Dendritic cell treated with granulocyte-macrophage colony-stimulating factor and Interleukin-4, amounts not matched to agents 40 ng/mL and 50 ng/mL, for 4 days (primary cell): ENCODE results near the gene SH2D6.
"Not testable (repeated sequence)": the region's sequence is repeated elsewhere in the genome, so short reads cannot be mapped to it uniquely, and the experiment has no call there.

Experiments
- H3K27ac Mint-ChIP-seq: one replicate; pipeline ENCODE4 v1.8.0; 2022; ENCODE audit warnings: mild to moderate bottlenecking, mixed read lengths
- H3K27me3 Mint-ChIP-seq: one replicate; pipeline ENCODE4 v1.8.0; 2022; ENCODE audit warnings: mild to moderate bottlenecking, mixed read lengths
- H3K36me3 Mint-ChIP-seq: one replicate; pipeline ENCODE4 v1.8.0; 2022; ENCODE audit warnings: low read depth, mixed read lengths
- H3K4me1 Mint-ChIP-seq: one replicate; pipeline ENCODE4 v1.8.0; 2022; ENCODE audit warnings: low read depth, mixed read lengths
- H3K4me3 Mint-ChIP-seq: one replicate; pipeline ENCODE4 v1.8.0; 2022; ENCODE audit warnings: mild to moderate bottlenecking, moderate library complexity, mixed read lengths
- H3K9me3 Mint-ChIP-seq: one replicate; pipeline ENCODE4 v1.8.0; 2022; ENCODE audit warnings: mixed read lengths
- intact Hi-C: fragments of 100-400 bp; cut with micrococcal nuclease; formaldehyde crosslinking; loops from one replicate; pipeline ENCODE4 v1.15.0; 2022

SH2D6 gene

DNA sequence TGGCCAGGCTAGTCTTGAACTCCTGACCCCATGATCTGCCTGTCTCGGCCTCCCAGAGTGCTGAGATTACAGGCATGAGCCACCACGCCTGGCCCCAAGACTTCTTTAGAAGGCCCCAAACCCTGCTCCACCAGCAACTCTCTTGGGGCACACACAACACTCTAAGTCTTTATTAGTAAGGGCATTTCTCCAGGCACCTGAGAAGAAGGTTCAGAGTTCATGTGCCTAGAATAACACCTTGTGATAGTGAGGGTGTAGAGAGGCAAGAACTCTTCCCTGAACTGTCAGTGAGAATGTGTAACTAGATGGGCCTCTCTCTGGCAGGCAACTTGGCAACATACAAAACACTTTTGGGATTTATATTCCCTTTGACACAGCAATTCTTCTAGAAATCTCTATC is 43.8 kb downstream of the SH2D6 start:
- no peak overlapping the region for H3K27ac Mint-ChIP-seq

DNA sequence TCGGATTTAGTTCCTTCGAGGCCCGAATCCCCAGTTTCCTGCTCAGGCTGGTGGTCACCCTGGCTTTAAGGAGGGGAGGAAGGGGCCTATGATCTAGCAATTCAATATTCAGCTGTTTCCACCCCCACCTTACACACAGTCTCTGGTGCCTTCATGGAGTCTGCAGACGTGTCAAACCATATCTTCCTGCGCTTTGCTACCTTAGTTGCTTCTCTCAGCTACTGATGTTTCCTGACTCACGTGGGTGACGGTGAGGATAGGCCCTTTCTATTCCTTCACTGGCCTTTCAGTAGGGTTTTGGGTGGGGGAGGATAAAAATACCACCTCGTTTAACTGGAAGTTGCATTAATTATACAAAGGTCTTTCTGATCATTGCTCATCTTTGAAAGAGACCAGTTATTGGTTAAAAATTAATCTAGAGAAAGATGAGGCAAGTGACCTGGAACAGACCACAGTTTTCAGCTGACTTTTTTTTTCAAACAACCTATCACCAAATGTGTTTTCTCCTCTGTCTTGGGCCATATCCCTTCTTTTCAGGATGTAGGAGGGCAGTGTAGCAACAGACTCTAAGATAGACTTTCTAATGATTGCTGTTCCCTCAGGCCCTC is 49.7 kb downstream of the SH2D6 start:
- Mint-ChIP-seq H3K4me3 (no peak overlapping the region), H3K9me3 (no peaks in the 10 kb centered on the region), H3K36me3 (no peaks in the 10 kb centered on the region), H3K27ac (no peak overlapping the region), H3K4me1 (peaks cover 24% of the 10 kb centered on the region), H3K27me3 (peaks cover 2% of the 10 kb centered on the region)
- intact Hi-C loops: no loop called here

More for the DNA sequence above, 43.8 kb downstream of the SH2D6 start:
- no peak overlapping the region for H3K4me3 Mint-ChIP-seq
- no peaks in the 10 kb centered on the region for H3K9me3 Mint-ChIP-seq
- intact Hi-C loops: no loop called here
- H3K4me1 Mint-ChIP-seq: peaks cover 11% of the 10 kb centered on the region
- no peaks in the 10 kb centered on the region for H3K36me3 Mint-ChIP-seq
- H3K27me3 Mint-ChIP-seq: peaks cover 2% of the 10 kb centered on the region

DNA sequence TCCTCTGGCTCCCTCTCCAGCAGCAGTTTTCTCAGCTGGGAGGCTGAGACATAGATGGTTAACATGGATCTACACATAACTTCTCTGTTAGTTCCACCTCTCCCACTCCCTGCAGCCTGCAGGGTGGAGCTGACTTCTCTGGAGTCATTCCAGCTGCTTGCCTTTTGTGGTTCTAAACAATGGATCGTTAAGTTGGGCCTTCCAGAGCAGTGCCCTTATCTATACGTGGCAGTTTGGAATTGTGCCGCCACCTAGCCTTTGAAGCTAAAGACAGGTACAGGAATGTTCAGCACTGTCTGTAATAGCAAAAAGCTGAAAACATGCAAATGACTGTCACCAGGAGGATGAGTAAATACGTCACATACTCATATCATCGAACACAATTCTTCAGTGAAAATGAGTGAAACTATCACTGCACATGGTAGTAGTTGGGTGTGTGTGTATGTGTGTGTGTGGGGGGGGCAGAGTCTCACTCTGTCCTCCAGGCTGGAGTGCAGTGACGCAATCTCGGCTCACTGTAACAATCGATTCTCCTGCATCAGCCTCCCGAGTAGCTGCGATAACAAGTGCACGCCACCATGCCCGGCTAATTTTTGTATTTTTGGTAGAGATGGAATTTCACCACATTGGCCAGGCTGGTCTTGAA is 50.3 kb downstream of the SH2D6 start:
- H3K36me3 Mint-ChIP-seq: no peaks in the 10 kb centered on the region
- no peak overlapping the region for H3K27ac Mint-ChIP-seq
- no peaks in the 10 kb centered on the region for H3K9me3 Mint-ChIP-seq
- intact Hi-C loops: no loop called here
- H3K4me1 Mint-ChIP-seq: peaks cover 24% of the 10 kb centered on the region
- H3K27me3 Mint-ChIP-seq: peaks cover 2% of the 10 kb centered on the region
- H3K4me3 Mint-ChIP-seq: no peak overlapping the region

DNA sequence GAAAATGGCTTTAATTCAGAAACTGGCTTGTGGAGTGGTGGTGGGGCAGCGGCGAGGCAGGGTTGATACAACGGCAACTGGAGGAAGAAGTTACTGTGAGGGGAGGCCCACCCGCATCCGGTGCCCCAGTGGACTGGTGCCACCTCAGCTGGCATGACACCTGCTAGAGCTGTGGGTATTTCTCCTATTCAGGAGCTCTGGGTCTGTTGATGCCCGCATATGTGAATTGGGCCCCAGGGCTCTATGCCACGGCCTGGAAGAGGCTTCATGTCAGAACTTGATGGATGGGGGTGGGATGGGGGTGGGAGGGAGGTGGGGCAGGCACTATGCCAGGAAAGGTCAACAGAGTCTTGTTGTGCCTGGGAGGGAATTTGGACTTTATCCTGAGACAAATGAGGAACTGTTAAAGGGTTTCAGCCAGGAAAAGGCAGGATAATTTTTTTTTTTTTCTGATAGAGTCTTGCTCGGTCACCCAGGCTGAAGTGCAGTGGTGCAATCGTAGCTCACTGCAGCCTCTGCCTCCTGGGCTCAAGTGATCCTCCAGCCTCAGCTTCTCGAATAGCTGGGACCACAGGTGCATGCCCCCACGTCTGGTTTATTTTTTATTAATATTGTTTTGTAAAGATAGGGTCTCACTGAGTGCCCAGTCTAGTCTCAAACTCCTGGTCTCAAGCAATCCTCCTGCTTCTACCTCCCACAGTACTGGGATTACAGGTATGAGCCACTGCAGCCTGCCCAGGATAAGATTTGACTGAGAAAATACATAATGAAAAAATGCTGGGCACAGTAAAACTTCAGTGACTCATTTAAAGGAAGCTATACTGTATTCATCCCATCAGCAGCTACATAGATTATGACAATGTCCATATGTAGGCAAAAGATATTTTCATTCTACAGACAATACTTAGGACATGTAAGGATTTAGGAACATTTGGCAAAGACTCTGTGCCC is 52.6 kb downstream of the SH2D6 start:
- Mint-ChIP-seq H3K4me1 (peaks cover 22% of the 10 kb centered on the region), H3K9me3 (no peaks in the 10 kb centered on the region), H3K27me3 (peaks cover 2% of the 10 kb centered on the region), H3K4me3 (no peak overlapping the region), H3K27ac (no peak overlapping the region), H3K36me3 (no peaks in the 10 kb centered on the region)
- intact Hi-C loops: no loop called here

DNA sequence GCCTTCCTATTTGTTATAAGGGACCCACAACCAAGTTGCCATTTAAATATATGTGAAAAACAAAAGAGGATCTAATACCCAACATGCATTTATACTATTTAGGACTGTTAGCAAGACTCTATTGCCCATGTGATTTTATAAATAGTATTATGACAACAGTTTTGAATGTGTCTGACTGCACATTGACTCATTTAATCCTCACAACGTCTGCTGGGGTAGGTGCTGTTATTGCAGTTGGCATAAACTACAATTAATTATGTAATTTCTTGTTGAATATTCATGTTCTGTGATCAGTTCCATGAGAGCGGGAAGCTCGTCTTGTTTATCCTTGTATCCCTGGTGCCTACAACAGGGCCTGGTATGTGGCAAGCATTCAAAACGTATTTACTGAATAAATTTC is 53.7 kb downstream of the SH2D6 start:
- no peaks in the 10 kb centered on the region for H3K9me3 Mint-ChIP-seq
- no peak overlapping the region for H3K27ac Mint-ChIP-seq
- intact Hi-C loops: no loop called here
- no peak overlapping the region for H3K4me3 Mint-ChIP-seq
- H3K4me1 Mint-ChIP-seq: peaks cover 23% of the 10 kb centered on the region
- H3K36me3 Mint-ChIP-seq: no peaks in the 10 kb centered on the region
- H3K27me3 Mint-ChIP-seq: no peaks in the 10 kb centered on the region

DNA sequence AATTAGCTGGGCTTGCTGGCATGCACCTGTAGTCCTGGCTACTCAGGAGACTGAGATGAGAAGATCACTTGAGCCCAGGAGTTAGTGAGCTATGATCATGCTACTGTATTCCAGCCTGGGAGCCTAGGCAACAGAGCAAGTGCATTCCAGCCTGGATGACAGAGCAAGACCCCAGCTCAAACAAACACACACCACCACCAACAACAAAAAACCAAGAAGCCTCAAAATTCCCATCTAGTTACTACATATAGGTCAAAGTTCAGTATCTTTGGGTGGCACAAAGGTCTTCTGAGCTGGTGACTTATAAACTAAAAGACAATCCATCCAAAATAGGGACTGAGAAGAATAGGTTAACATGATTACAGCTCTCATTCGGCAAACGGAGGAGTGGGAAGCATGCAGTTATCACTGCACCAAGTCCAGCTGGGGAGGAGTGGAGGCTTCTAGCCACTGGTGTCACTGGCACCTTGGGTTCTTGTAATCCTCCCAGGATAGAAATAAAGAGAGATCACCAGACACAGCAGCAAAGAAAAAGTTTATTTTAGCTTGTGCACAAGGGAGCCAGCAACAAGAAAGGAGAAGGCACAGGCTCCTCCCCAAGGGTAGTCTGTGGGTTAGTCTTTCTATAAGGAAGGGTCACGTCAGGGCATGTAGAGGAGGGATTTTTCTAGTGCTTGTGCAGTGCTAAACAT is 57.4 kb downstream of the SH2D6 start:
- H3K9me3 Mint-ChIP-seq: no peaks in the 10 kb centered on the region
- H3K4me1 Mint-ChIP-seq: peaks cover 10% of the 10 kb centered on the region
- peak overlapping the region; percentile 8 for H3K27ac Mint-ChIP-seq
- H3K36me3 Mint-ChIP-seq: no peaks in the 10 kb centered on the region
- no peaks in the 10 kb centered on the region for H3K27me3 Mint-ChIP-seq
- intact Hi-C loops: no loop called here
- no peak overlapping the region for H3K4me3 Mint-ChIP-seq

DNA sequence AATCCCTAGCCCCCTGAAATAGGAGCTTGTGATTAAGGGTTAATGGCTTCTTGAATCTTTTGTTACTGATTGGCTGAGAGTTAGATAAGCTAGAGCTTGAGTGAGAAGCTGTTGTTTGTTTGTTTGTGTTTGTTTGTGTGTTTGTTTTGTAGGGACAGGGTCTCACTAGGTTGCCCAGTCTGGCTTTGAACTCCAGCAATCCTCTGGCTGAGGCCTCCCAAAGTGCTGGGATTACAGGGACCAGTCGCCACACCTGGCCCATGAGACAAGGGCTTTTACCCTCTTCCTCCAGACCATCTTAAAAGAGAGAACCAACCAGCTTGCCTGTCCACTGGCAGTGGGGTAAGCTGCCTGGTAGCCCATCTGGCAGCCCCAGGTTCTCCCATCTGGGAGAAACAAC is 58.1 kb downstream of the SH2D6 start:
- intact Hi-C loops: no loop called here
- no peak overlapping the region for H3K4me3 Mint-ChIP-seq
- H3K4me1 Mint-ChIP-seq: peaks cover 10% of the 10 kb centered on the region
- H3K27me3 Mint-ChIP-seq: no peaks in the 10 kb centered on the region
- H3K9me3 Mint-ChIP-seq: no peaks in the 10 kb centered on the region
- H3K36me3 Mint-ChIP-seq: no peaks in the 10 kb centered on the region
- H3K27ac Mint-ChIP-seq: no peak overlapping the region

DNA sequence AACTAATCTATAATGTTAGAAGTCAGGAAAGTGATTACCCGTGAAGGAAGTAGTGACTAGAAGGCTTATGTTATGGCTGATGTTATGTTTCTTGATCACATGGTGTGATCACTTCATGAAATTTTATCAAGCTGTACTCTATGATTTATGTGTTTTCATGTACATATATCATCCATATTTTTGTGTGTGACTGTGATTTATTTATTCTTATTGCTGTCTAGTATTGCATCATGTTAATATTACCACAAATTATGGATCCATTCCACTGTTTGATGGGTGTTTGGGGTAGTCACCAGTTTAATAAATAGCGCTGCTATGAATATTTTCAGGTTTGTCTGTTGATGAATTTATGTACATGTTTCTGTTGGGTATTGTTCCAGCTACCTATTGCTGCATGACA is 59.4 kb downstream of the SH2D6 start:
- Mint-ChIP-seq H3K4me1 (peaks cover 10% of the 10 kb centered on the region), H3K36me3 (no peaks in the 10 kb centered on the region), H3K27ac (no peak overlapping the region), H3K4me3 (no peak overlapping the region), H3K27me3 (no peaks in the 10 kb centered on the region), H3K9me3 (no peaks in the 10 kb centered on the region)
- intact Hi-C loops: no loop called here

DNA sequence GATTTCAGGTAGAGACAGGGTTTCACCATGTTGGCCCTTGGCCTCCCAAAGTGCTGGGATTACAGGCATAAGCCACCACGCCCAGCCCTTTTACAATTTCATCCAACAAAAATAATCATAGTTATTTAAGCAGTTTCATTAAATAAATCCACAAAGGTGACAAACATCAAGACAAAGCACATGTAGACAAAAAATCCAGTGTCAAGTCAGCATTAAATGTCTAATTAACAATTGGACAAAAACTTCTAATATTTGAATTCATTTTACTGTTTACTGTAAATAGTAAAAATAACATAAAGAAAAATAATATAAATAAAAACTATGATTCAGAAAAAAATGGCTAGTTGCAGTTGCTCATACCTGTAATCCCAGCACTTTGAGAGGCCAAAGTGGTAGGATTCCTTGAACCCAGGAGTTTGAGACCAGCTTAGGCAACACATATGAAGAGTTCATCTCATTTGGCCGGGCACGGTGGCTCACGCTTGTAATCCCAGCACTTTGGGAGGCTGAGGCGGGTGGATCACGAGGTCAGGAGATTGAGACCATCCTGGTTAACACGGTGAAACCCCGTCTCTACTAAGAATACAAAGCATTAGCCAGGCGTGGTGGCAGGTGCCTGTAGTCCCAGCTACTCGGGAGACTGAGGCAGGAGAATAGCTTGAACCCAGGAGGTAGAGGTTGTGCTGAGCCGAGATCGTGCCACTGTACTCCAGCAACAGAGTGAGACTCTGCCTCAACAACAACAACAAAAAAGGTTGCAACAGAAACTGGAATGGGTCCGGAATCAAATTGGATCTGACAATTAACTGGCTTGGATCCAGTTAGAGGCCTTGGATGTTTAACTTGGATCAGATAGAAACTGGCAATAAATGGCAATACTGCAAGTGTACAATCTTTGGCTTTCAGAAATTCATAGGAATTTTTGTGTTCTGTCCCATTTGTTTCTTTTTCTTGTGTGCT is 63.6 kb downstream of the SH2D6 start:
- intact Hi-C loops: no loop called here
- no peaks in the 10 kb centered on the region for H3K27me3 Mint-ChIP-seq
- no peaks in the 10 kb centered on the region for H3K36me3 Mint-ChIP-seq
- peaks cover 13% of the 10 kb centered on the region for H3K4me1 Mint-ChIP-seq
- no peaks in the 10 kb centered on the region for H3K9me3 Mint-ChIP-seq
- no peak overlapping the region for H3K4me3 Mint-ChIP-seq
- no peak overlapping the region for H3K27ac Mint-ChIP-seq

DNA sequence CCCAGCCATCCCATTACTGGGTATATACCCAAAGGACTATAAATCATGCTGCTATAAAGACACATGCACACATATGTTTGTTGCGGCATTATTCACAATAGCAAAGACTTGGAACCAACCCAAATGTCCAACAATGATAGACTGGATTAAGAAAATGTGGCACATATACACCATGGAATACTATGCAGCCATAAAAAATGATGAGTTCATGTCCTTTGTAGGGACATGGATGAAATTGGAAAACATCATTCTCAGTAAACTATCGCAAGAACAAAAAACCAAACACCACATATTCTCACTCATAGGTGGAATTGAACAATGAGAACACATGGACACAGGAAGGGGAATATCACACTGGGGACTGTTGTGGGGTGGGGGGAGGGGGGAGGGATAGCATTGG is 66.1 kb downstream of the SH2D6 start:
- peaks cover 13% of the 10 kb centered on the region for H3K4me1 Mint-ChIP-seq
- H3K4me3 Mint-ChIP-seq, H3K9me3 Mint-ChIP-seq, intact Hi-C loops, H3K27ac Mint-ChIP-seq, H3K27me3 Mint-ChIP-seq, H3K36me3 Mint-ChIP-seq: not testable (repeated sequence)

DNA sequence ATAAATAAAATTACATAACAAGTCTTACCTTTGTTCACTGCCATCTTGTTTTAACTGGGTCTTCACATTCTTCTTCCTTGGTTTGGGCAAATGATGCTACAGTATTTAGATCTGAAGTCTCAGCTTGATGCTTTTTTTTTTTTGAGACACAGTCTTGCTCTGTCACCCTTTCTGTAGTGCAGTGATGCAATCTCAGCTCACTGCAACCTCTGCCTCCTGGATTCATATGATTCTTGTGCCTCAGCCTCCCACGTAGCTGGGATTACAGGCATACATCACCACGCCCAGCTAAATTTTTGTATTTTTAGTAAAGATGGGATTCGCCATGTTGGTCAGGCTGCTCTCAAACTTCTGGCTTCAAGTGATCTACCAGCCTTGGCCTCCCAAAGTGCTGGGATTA is 67.3 kb downstream of the SH2D6 start:
- intact Hi-C loops: no loop called here
- no peak overlapping the region for H3K4me3 Mint-ChIP-seq
- H3K9me3 Mint-ChIP-seq: no peaks in the 10 kb centered on the region
- peak overlapping the region; percentile 59 for H3K27ac Mint-ChIP-seq
- H3K4me1 Mint-ChIP-seq: peaks cover 14% of the 10 kb centered on the region
- no peaks in the 10 kb centered on the region for H3K27me3 Mint-ChIP-seq
- H3K36me3 Mint-ChIP-seq: peaks cover 8% of the 10 kb centered on the region
